Ammon's horn (tissue), 1 donor: Measurements from ENCODE around the gene OR2H2.

Source experiments
- DNase-seq: peaks from one replicate; pipeline ENCODE4 v3.0.0-alpha.2; 2016; ENCODE audit warnings: low spot score

Gene OR2H2

DNA sequence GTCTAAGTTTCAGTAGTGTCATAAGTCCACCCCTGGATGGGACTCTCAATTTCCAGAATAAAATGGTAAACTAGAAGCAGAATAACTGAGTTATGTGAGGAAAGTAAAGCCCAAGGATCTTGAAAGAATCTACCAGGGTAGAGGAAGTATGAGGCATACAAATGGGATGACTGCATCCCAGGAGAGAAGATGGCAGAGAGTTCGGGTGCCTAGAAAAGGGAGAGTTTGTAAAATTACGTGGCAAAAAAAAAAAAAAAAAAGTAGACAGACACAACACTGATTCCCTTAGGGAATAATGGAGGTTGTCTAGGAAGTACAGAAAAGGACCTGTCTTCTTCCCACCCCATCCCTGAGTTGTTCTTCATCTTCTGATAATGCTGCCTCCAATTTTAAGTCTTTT, 44.6 kb downstream of the OR2H2 start:
- no peak for DNase-seq

- DNase-seq: no peak
These were observed 45.4 kb downstream of the OR2H2 start for GRCh38 chr6:29630315-29630714.

DNA sequence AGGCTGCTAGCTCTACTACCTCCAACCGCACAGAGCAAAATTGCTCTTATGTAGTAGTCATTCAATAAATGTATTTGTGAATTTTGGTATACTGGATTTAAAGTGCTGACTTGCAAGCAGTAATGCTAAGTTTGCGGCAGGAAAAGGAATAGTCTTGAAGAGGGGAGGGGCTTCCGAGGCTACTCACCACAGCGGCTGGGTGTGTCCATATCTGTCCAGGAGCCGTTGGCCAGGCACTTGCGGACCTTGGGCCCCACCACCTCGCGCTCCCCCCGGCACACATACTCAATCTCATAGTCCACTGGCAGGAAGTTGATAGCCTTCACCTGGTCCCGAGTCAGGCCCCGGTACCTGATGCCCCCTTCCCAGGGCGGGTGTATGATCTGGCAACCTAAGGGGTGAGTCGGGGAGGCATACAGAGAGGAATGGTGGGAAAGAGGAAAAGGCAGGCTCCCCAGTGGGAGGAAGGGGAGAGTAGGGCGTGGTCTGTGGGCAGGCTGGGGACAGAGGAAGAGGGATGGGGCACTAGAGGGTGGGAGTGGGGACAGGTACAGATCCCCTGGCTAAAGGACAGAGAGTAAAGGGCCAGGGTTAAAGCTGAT, 46.4 kb downstream of the OR2H2 start:
- DNase-seq: no peak

DNA sequence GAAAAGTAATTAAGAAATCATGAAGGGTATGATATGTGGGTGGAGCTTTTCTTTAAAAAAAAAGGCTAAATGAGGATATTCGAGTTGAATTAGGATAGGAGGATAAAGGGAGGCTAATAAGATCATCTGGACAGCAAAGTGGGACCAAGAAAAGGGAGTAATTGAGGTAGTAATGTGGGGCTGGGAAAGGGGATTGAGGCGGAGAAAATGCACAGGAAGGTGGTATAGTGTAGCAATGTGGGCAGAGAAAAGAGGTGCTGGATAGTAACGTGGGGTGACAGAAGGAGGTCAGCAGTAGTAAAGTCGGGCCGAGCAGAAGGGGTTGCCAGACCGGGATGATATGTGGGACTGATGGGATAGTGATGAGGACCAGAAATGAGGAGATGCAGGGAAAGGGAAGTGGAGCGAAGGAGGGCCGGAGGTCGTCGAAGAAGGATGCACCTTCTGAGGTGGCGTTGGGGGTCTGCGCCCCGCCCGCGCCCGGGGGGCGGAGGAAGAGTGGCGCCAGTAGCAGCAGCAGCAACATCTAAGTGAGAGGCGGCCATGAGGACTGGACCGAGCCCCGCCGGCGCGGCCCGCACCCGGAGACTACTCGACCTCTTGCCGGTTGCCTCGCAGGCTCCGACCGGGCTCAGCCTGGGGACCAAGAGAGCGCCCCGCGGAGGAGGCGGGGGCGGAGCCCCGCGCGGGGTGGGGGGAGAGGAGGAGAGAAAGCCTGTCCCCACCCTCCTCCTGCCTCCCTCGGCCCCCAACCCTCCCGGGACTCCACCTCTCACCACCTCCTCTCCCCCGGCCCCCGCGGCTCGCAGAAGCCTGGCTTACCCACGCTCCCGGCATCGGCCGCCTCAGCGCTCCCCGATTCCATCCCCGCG, 47.2 kb downstream of the OR2H2 start:
- peak; percentile 69 for DNase-seq

DNA sequence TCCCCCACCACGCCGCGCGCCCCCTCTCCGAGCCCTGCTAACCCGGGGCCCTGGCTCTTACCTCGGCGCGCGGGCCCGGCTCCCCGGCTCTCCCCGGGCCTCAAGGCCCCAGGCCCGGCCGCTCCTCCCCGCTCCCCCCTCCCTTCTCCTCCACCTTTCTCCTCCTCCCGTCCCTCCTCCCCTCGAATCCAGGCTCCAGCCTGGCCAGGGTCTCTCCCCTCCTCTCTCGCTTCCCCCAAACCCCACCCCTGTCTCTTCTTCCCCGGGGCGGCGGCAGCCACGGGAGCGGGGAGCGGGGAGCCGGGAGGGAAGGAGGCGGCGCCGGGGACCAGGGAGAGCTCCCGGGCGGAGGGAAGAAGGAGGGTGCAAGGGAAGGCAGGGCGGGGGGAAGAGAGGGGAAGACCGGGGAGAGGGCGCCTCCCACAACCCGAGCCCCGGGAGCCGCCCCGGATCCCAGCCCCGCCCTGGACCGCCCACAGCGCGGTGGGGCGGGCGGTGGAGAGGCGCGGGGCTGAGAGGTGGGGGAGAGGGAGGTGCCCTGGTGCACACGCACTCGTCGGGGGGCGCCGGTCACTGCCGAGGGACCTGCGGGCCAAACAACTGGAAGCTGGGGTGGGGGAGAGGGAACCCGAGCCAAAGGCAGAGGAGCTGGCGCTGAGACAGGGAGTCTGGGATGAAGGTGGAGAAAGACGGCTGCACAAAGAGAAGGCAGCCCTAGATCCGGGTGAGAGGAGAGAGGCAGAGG, 48.0 kb downstream of the OR2H2 start, which contains the start of gene GABBR1:
TSS of gene GABBR1 (minus strand) at position 395 of the 745 bp plus-strand sequence. CDS start 798 bp downstream, outside the sequence.
- peak; percentile 91 for DNase-seq

- DNase-seq: no peak
These were observed 48.6 kb downstream of the OR2H2 start for GRCh38 chr6:29633534-29633905.

DNA sequence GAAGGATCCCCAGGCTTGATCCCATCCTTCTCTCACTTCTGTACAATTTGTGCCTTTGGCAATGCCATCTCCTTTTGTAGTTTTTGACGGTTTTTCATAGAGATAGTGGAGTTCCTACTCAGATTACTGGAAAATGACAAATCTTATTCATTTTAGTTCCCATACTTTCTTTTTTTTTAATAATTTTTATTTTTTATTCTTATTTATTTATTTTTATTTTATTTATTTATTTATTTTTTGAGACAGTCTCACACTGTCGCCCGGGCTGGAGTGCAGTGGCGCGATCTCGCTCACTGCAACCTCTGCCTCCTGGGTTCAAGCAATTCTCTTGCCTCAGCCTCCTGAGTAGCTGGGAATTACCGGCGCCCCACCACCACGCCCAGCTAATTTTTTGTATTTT, 52.3 kb downstream of the OR2H2 start:
- DNase-seq: no peak
